T-helper 1 cell (primary cell): ENCODE data around the gene COG4.
A peak's percentile ranks its signal among the peaks of the same experiment; 100 is the strongest.
"Not testable (repeated sequence)": the region's sequence is repeated elsewhere in the genome, so short reads cannot be mapped to it uniquely, and the experiment has no call there.

Experiments used
- DNase-seq, 5 donors: peaks; one replicate each; pipeline ENCODE4 v3.0.0-alpha.2; 2012 to 2020

Gene COG4

DNA sequence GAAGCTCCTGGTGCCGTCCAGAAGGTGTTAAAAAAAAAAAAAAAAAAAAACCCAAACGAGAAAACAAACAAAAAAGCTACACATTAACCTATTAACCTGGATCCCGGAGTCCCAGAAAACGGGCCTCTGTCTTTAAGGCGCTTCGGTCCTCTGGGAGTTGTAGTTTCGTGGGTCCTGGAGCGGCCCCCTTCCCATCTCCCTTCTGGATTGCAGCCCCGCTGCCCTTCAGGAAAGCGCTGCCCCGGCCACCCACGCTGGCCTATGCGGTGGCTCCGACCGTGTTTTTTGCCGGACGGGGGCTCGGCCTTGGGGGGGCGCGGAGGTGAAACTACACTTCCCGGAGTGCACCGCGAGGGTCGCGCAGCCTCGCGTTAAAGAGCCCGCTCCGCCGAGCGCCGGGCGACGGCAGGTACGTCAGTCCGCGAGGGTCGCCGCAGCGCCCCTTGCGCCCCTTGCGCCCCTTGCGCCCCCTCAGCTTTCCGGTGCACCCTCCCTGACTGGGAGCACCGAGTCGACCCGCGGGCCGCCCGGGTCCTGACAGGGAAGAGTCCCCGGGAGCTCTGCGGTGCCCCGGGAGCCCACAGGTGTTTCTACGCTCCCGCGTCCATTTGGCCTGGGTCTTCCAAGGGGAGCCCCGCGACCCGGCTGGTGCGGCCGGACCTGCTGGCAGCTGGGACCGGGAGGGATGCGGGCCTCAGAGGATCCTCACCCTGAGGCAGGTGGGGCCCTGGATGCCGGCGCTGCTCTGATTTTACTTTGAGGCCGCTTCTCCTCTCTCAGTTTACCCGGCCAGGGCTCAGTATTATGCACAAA lies 68.9 kb downstream of the COG4 start, which contains the start of gene FCSK:
FCSK (plus strand) TSS at position 374 of the 813 bp plus-strand sequence. CDS start 8,596 bp downstream, outside the sequence.
- DNase-seq = peak; percentile 40 to 71 (median 61)

DNA sequence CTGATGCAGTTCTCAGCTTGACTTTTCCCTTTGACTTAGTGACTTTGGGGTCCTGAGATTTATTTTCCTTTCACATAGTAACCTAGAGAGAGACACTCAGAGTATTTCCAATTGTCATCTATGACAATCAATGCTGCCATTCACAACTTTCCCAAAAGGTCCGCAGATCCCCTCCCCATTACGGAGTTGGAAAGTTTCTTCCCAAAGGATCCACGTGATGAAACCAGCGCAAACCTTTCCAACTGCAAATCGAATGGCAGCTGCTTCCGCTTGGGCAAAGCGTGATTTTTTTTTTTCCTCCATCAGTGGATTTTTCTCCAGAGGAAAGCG lies 69.5 kb downstream of the COG4 start:
- DNase-seq = no peak

DNA sequence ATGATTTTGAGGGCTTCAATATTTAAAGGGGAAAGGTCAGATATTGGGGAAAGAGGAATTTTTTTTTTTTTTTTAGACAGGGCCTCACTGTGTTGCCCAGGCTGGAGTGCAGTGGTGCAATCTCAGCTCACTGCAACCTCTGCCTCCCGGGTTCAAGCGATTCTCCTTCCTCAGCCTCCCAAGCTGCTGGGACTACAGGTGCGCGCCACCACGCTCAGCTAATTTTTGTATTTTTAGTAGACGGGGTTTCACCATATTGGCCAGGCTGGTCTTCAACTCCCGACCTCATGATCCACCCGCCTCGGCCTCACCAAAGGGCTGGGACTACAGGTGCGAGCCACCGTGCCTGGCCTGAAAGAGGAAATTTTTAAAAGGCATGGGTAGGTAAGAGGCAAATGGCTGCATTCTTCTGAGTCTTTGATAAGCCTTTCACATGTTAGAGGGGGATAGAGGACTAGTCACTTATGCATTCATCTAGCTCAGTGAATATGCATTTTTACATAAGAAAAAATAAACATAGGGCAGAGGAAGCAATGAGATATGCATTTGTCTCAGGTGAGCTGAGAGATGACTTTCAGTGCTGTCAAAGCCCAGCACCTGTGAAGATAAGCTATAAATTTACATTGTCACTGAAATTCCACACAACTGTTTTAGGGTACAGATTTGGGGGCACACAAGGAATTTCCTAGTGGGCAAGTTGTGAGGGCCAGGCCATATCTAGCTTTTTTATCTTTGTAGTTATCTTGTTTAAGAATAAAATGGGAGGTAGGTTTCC lies 70.0 kb downstream of the COG4 start:
- DNase-seq = no peak

DNA sequence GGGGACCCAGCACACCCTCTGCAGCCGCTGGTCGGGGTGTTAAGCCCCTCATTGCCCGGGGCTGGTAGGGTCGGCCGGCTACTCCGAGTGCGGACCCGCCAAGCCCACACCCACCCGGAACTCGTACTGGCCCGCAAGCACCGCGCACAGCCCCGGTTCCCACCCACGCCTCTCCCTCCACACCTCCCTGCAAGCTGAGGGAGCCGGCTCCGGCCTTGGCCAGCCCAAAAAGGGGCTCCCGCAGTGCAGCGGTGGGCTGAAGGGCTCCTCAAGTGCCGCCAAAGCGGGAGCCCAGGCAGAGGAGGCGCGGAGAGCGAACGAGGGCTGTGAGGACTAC lies 72.4 kb downstream of the COG4 start:
- not testable (repeated sequence) for DNase-seq

DNA sequence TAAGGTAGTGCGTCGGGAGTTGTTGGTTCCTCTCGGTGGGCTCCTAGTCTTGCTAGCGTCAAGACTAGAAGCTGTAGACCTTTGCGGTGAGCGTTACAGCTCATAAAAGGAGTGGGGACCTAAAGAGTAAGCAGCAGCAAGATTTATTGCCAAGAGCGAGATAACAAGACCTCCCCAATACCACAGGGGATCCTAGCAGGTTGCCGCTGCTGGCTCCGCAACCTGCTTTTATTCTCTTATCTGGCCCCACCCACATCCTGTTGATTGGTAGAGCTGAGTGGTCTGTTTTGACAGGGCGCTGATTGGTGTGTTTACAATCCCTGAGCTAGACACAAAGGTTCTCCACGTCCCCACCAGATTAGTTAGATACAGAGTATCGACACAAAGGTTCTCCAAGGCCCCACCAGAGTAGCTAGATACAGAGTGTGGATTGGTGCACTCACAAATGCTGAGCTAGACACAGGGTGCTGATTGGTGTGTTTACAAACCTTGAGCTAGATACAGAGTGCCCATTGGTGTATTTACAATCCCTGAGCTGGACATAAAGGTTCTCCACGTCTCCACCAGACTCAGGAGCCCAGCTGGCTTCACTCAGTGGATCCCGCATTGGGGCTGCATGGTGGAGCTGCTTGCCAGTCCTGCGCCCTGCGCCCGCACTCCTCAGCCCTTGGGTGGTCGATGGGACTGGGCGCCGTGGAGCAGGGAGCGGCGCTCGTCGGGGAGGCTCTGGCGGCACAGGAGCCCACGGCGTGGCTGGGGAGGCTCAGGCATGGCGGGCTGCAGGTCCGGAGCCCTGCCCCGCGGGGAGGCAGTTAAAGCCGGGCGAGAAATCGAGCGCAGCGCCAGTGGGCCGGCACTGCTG lies 73.0 kb downstream of the COG4 start:
- DNase-seq = not testable (repeated sequence)

DNA sequence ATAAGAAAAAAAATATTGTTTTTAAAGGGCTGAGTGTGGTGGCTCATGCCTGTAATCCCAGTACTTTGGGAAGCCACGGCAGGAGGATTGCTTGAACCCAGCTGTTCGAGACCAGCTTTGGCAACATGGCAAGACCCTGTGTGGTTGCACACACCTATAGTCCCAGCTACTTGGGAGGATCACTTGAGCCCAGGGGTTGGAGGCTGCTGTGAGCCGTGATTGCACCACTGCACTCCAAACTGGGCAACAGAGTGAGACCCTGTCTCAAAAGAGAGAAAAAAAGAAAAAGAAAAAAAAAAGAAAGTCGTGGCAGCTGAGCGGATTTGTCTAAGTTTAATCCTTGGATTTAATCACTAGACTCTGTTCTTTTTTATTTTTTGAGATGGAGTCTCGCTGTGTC lies 75.3 kb downstream of the COG4 start:
- no peak for DNase-seq

DNA sequence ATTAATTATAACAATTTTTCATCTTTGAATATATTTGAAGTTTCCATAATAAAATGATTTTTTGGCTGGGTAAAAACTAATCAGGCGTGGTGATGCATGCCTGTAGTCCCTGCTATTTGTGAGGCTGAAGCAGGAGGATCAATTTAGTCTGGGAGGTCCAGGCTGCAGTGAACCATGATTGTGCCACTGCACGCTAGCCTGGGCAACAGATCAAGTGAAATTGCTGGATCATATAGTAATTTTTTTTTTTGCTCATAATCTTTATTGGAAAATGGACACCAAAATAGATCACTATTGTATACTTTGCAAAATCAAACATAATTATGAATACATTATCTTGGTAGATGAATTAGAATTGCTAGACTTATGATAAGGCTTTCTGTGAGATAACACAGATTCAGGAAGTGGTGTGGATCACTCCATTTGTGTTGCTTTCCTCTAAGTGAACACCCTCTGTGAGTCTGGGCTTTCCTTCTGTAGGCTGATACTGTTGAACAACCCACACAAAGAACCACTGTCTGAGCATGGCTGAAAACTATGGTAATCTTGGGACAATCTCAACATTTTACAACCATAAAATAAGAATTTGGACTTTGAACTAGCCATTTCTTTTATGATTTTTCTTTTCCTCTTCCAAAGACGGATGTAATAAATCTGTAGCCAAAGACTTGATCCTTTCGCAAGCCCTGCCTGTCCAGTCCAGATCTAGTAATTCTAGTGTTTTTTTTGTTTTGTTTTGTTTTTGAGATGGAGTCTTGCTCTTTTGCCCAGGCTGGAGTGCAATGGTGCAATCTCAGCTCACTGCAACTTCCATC lies 78.9 kb downstream of the COG4 start:
- no peak for DNase-seq

DNA sequence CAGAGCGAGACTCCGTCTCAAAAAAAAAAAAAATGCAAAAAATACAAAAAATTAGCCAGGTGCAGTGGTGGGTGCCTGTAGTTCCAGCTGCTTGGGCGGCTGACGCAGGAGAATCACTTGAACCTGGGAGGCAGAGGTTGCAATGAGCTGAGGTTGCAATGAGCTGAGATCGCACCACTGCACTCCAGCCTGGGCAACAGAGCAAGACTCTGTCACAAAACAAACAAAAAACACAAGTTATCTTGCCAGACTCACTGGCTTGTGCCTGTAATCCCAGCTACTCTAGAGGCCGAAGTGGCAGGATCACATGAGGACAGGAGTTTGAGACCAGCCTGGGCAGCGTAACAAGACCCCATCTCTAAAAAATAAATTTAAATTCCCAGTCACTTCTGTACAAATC lies 81.0 kb downstream of the COG4 start:
- no peak for DNase-seq

DNA sequence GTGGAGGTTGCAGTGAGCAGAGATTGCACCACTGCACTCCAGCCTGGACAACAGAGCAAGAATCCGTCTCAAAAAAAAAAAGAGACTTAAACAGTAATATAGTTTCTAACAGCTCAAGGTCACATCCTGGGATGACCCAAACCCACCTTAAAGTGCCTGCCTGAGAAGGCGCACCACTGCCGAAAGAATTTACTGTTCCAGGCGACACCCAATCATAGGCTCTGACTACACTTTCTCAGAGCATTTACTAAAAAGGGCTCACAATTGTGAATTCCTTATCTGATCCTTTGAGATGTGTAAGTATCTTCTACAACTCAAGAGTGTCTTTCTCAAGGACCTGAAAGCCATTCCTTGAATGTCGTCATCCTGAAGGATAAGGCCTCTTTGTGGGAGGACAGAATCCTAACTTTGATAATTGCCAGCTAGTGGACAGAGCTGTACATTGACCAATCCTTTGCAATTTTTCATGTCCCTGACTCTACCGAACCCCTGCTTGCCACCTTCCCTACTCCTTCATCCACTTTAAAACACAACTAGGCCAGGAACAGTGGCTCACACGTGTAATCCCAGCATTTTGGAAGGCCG lies 81.9 kb downstream of the COG4 start:
- no peak for DNase-seq

DNA sequence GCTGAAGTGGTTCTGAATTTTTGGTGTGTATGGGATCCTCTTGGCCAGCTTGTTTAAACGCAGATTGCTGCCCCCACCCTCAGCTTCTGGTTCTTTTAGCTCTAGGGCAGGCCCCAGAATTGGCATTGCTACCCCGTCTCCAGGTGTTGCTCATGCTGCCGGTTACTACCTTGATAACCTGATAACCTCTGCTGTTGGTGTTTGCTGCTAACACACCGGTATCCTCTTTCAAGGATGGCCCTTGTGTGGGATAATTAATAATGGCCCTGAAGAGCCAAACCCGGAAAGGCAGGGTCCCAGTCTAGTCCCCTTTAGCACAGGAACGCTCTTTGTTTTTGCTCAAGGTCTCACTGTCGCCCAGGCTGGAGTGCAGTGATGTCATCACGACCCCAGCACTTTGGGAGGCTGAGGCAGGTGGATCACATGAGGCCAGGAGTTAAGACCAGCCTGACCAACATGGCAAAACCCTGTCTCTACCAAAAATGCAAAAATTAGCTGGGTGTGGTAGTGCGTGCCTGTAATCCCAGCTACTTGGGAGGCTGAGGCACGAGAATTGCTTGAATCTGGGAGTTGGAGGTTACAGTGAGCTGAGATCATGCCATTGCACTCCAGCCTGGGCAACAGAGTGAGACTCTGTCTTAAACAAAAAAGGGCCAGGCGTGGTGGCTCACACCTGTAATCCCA lies 83.2 kb downstream of the COG4 start:
- no peak for DNase-seq

DNA sequence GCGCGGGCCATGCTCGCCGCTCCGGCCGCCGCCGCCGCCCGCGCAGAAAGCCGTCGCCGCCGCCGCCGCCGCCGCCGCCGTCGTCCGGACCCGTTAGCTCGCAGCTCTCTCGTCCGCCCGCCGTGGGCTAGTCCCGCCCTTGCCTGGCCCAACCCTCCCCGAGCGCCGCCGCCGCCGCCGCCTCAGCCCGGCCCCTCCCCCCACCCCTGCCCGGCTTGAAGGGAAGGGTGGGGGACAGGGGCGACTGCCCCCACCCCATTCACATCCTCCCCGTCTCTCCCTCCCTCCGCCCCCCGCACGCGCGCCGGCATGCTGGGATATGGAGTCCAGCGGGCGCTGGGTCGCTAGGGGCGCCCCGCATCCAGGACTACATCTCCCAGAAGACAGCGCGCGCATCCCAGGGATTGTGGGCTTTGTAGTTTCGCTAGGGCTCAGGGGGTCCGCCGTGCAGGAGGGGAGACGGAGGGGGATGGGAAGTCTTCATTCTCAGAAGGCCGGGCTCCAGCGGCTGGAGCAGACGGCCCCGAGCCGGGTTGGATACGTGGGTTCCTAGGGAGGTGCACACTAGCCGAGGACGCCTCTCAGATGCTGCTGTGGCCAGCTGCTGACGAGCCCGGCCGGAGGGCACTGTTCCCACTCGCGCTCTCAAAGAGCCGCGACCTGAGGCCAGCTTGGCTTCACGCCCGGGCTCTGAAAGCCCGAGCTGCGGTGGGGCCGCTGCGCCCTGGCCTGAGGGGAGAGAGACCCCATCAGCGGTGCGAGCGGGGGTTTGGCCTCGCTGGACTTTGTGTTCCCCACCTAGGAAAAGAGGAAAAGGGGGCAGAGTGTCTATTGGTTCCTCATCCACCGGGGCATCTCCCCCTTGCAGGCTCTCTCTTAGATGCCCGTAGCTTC lies 84.1 kb downstream of the COG4 start, which contains the start of gene ST3GAL2:
ST3GAL2 (minus strand) TSS at position 132 of the 894 bp plus-strand sequence. CDS start 40,570 bp downstream, outside the sequence.
- DNase-seq = peak; percentile 86 to 97 (median 90)

DNA sequence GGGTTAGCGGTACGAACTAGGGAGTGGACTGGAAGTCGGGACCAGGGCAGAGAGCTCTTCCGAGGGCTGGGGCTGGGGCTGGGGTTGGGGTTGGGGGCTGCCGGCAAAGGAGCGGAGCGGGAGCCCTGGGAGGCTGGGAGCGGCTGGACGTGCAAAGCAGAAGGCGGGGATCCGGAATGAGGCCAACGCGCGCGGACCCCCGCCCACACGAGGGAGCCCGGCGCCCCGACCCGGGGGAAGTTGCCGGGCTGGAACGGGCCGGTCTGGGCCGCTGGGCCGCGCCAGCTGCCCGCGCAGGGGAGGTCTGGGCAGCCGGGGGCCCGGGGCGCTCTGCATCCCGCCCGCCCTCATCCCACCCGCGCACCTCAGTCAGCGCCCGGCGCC lies 84.8 kb downstream of the COG4 start:
- no peak for DNase-seq

DNA sequence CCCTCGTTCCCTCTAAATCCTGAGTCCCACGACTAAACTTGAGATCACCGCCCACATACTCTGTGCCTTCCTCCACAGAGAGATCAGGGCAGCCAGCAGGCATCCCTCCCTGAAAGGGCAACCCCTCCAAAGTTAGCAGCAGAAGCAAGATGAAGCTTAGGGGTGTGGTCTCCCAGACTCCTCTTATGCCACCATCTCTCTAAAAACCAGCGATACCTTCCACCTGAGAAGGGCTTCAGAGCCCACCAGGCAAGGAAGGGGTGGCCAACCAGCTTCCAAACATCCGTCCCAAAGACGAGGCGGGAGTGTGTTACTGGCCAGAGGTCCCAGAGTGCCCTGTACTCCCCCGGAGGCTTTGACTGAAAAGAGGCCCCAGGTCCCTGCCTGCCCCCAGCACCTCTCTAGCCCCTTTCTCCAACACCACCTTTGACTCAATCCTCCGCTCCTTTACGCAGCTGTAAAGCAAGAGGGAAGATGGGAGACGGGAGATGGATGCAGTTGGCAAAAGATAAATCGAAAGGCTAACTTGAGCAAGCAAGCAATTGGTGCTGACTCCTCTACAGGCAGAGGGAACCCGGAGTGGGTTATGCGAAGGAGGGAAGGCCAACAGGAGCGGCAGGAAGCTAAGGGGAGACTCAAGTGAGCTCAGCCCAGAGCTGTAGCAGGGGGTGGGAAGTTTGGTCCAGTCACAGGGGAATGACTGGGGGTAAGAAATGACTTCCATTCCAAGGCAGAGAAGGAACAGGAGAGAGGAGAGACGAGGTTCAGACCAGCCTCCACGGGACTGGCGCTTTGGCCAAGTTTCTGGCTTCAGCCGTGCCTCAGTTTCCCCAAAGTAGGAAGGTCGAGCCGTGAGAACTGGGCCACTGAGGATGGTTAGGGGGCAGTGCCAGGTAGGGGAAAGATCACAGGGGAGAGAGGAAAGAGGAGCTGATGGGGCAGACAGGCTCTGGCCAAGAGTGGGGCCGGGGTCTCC lies 85.5 kb downstream of the COG4 start:
- DNase-seq = no peak

DNA sequence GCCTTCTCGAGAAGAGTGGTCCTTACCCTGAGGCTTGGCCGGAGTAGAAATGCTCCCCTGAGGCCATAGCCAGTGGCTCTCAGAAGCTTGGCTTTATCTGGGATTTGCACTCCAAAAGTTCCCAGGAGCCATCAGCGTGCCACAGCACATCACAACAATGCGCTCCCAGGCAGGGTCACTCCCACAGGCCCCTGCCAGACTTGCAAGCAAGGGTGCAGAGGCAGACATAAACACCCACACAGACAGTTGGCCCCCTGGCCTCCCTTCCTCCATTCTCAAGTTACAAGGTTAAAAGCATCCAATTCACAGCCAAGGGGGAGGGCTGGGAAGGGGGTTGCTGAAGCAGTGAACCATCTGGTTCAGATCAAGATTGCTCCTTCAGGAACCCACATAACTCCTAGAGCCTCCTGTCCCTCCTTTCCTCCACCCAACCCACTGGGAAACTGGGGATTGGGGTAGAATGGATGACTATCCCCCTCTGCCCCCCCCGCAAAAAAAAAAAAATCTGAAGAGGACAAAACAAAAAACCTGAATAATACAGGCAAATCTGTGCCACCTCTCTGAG lies 86.3 kb downstream of the COG4 start:
- no peak for DNase-seq

DNA sequence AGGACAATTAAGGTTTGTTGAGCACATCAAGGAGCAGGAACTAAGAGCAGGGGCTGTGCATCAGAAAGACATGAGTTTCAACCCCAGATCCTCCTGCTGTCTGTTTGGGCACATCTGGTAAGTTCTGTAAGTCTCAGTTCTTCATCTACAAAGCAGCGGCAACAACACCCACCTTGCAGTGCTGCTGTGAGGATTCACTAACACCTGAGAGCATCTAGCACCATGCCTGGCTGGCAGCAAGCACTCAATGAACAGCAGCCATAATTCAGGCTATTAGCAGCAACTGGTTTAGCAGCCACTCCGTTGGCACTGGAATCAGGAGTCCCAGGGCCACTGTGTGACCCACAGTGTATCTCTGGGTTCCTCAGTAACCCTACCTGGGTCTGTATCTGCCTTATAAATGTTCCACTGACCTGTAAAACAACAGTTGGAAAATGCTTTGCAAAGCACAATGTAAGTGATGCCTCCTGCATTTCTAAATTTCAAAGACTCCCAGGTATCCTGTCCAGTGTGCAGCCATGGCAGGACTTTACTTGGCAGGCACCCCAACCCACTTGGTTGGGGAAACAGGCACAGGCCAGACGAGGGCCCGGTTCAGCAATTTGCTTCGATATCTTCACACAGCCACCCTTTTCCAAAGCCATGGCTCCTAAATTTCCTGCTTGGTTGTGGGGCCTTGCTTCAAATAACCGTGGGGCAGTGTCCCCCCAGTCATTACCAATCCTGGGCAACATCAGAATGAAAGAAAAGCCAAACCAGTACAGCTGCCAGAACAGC lies 88.7 kb downstream of the COG4 start:
- DNase-seq = no peak

DNA sequence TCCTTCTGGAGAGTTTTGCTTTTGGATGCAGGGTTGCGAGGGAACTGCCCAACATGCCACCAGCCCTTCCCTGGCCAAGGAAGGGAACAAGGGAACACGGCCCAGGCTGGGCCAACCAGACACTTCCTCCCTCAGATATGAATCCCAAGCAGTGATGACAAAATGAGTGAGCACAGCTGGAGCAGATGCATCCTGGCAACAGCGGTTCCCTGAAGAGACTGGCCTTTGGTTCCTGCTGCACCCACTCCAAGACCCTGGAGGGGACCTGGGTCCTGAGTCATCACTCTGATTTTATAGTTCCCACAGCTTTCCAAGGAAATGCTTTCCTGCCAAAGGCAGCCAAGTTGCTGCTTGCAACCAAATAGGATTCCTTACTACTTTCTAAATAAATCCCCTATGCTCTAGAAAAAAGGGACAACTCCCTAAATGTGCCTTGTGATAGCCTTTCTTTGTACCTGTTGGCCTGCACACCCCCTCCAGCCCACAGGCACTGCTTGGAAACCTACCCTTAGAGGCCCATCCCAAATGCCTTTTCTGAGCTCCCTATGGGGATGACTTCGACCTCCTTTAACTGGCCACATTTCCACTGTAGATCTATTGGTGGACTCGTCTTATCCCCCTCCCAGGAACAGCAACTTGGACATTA lies 89.8 kb downstream of the COG4 start:
- no peak for DNase-seq
